WI38 (cell line): ENCODE results near the gene PSMD12.
"Not testable (repeated sequence)": the region's sequence is repeated elsewhere in the genome, so short reads cannot be mapped to it uniquely, and the experiment has no call there.

Source experiments
- H3K4me3 ChIP-seq: 2 replicates; pipeline ENCODE4 v1.5.1; 2011; ENCODE audit warnings: low read depth, mild to moderate bottlenecking, control low read depth, low read length
- TF ChIP-seq, protein P1 (sequence below): IDR thresholded peaks from 2 replicates; pipeline ENCODE4 v1.5.1; 2012; ENCODE audit warnings: low read depth, mild to moderate bottlenecking, control low read depth, low read length

The PSMD12 gene

GRCh38 chr17:67322042-67322787, 44.2 kb downstream of the PSMD12 start:
- H3K4me3 ChIP-seq: no peak overlapping the region
- TF ChIP-seq, protein P1, sequence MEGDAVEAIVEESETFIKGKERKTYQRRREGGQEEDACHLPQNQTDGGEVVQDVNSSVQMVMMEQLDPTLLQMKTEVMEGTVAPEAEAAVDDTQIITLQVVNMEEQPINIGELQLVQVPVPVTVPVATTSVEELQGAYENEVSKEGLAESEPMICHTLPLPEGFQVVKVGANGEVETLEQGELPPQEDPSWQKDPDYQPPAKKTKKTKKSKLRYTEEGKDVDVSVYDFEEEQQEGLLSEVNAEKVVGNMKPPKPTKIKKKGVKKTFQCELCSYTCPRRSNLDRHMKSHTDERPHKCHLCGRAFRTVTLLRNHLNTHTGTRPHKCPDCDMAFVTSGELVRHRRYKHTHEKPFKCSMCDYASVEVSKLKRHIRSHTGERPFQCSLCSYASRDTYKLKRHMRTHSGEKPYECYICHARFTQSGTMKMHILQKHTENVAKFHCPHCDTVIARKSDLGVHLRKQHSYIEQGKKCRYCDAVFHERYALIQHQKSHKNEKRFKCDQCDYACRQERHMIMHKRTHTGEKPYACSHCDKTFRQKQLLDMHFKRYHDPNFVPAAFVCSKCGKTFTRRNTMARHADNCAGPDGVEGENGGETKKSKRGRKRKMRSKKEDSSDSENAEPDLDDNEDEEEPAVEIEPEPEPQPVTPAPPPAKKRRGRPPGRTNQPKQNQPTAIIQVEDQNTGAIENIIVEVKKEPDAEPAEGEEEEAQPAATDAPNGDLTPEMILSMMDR: no peak

- not testable (repeated sequence) for H3K4me3 ChIP-seq
Observed at GRCh38 chr17:67321486-67321885, 44.9 kb downstream of the PSMD12 start.

DNA sequence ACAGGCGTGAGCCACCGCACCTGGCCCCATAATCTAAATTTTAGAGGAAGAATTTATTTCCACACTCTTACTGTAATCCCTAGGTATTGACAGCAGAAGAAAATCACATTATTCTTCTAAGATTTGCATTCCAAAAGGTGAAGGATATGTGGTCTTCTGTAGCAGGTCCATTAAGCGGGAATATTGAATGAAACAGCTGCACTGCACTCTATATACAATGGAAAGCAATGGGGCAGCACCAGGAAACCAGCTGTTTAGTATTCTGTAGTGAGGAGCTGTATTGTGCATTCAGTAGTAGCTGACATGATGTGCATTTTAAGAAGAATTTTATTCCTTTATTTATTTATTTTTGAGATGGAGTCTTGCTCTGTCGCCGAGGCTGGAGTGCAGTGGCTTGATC, 49.6 kb downstream of the PSMD12 start:
- TF ChIP-seq, protein P1: no peak
- no peak overlapping the region for H3K4me3 ChIP-seq

GRCh38 chr17:67315865-67316264, 50.5 kb downstream of the PSMD12 start:
- no peak overlapping the region for H3K4me3 ChIP-seq
- TF ChIP-seq, protein P1: no peak

DNA sequence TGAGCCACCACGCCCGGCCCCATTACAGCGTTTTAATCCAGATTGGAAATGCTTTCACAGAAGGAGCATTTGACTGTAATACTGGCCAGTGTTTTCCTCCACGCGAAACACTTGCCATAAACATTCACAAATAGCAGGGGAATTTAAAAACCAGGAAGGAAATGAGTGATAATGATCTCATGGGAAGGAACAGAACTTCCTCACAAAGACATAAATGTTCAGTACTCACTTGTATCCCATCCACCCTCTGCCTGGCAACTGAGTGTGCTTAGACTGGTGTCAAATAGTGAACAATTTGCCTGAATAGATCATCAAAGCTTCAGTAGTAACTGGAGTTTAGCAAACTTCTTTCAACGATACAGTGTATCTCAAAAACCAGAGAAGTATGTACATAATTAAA, 54.1 kb downstream of the PSMD12 start:
- no peak overlapping the region for H3K4me3 ChIP-seq
- TF ChIP-seq, protein P1: no peak

DNA sequence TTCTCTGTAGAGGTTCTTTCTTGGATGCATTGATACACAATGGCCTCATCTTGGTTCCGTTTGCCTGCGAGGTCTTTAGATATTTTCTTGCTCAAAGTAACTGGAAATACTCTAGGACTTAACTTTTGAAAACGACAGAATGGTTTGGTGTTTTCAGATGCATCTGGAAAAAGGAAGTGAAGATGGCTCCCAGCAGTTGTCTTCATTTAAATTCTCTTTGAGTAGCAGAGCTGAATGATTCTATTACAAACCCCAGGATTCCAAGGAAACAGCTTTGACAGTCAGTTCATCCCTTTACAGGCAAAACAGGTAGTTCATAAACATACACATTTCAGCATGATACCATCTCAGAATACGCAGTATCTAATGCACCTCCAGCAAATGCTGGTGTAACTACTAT, 54.8 kb downstream of the PSMD12 start:
- TF ChIP-seq, protein P1: no peak

DNA sequence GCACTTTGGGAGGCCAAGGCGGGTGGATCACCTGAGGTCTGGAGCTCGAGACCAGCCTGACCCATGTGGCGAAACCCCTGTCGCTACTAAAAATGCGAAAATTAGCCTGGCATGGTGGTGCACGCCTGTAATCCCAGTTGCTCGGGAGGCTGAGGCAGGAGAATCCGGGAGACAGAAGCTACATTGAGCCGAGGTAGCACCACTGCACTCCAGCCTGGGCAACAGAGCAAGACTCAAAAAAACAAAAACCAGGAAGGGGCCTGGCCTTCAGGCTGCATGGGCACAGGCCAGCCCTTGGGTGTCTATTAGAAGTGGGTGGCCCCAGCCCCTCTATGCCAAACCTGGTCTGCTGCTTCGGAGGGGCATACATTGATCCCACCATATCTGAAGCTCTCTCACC, 56.0 kb downstream of the PSMD12 start:
- H3K4me3 ChIP-seq: no peak overlapping the region
- TF ChIP-seq, protein P1: no peak

More for the DNA sequence above, 54.8 kb downstream of the PSMD12 start:
- H3K4me3 ChIP-seq: no peak overlapping the region

GRCh38 chr17:67305446-67306235, 60.7 kb downstream of the PSMD12 start:
- not testable (repeated sequence) for H3K4me3 ChIP-seq
